Adrenal gland (tissue), 12 donors: ENCODE data around the gene PEPD. TPM values are rescaled to one million over a fixed set of nuclear protein-coding genes. Genes with fewer than 3 reads are reported as not detected.
"Not testable (repeated sequence)": the region's sequence is repeated elsewhere in the genome, so short reads cannot be mapped to it uniquely, and the experiment has no call there.

Experiments
- DNase-seq, 7 donors: peaks; one replicate each; pipeline ENCODE4 v3.0.0-alpha.2; 2019 to 2020
- H3K27ac ChIP-seq, 5 donors: fragments of 200-600 bp; sonication (generic) in 4 of 5; 1 replicate in 3 of 5; 2 replicates in 2 of 5; pipeline versions ENCODE4 v1.5.1 to v1.8.0; 2016 to 2020; ENCODE audit warnings: mild to moderate bottlenecking in 1 of 5
- H3K27me3 ChIP-seq: fragments of 200-600 bp; 2 replicates; pipeline ENCODE4 v1.8.0; 2021
- H3K36me3 ChIP-seq, 2 donors: fragments of 200-600 bp; replicated peaks in 1 of 2; 1 replicate in 1 of 2; 2 replicates in 1 of 2; pipeline versions ENCODE4 v1.5.1 to v1.8.0; 2018 to 2022
- H3K4me1 ChIP-seq, 2 donors: fragments of 200-600 bp; replicated peaks in 1 of 2; 1 replicate in 1 of 2; 2 replicates in 1 of 2; pipeline versions ENCODE4 v1.5.1 to v1.8.0; 2018 to 2021
- H3K4me3 ChIP-seq, 4 donors: fragments of 200-600 bp; sonication (generic) in 3 of 4; one replicate each; pipeline ENCODE4 v1.5.1; 2016 to 2018
- H3K9me3 ChIP-seq, 3 donors: fragments of 200-600 bp; sonication (generic) in 1 of 3; replicated peaks in 1 of 3; 1 replicate in 2 of 3; 2 replicates in 1 of 3; pipeline versions ENCODE4 v1.5.1 to v1.8.0; 2016 to 2021
- POLR2A ChIP-seq, 2 donors: fragments of 450-650 bp; IDR thresholded peaks; one replicate each; pipeline ENCODE4 v1.6.1; 2017; ENCODE audit warnings: antibody characterized with exemption in 2 of 2, mild to moderate bottlenecking in 2 of 2, moderate library complexity in 1 of 2
- WGBS, 4 donors: extraction: QIAGEN DNeasy Blood & Tissue Kit in 2 of 4; methylation state at CpG; one replicate each; pipeline versions ENCODE4 v1.1.5 to v1.1.7; 2013 to 2017; 5-methylcytosine and 5-hydroxymethylcytosine counted together
- intact Hi-C, 2 donors: fragments of 100-400 bp; cut with DNase I; formaldehyde crosslinking; loops; one replicate each; pipeline versions ENCODE4 v1.14.1 to v1.15.0; 2022 to 2023
- polyA plus RNA-seq, 3 donors: library from polyadenylated mRNA; stranded (reverse); fragments of 200-250 nt in 2 of 3; fragments of 350-450 nt in 1 of 3; fragmentation: Illumina TruSeq in 1 of 3; extraction: RNeasy Lipid Tissue Mini Kit (QIAGEN cat#74804) in 1 of 3; gene quantifications; one replicate each; pipeline ENCODE4 v1.2.3, GENCODE V29; 2013 to 2014
- total RNA-seq, 9 donors: library from RNA; depleted of rRNA in 4 of 9; stranded (reverse); fragments of >200 nt in 4 of 9; fragments of 120-200 nt in 1 of 9; fragmentation: NEBNext Ultra II Directional in 1 of 9; extraction: Animal tissue kit (Norgen Biotek cat#: 25700) in 1 of 9; gene quantifications; one replicate each; pipeline versions ENCODE4 v1.1.0 to v1.2.4, GENCODE V29; 2013 to 2023
- TF ChIP-seq, protein P1 (sequence below), 6 experiments: fragments of 450-650 bp in 4 of 6; fragments of 200-600 bp in 2 of 6; sonication (generic) in 1 of 6; IDR thresholded peaks; 1 replicate in 5 of 6; 2 replicates in 1 of 6; pipeline versions ENCODE4 v1.5.1 to v1.8.0; 2016 to 2021; ENCODE audit warnings: antibody characterized with exemption in 6 of 6, mild to moderate bottlenecking in 2 of 6, moderate library complexity in 1 of 6
- donor health status: healthy with polysubstance abuse.
- donor health status: Bipolar disorder and iron deficiency.
- donor health status: DM: yes; HTN: yes; CAD: no.
- donor health status: DM: no; HTN: no; CAD: no.
- donor health status: DM: no; HTN: no; CAD: no.
- donor health status: DM: yes; HTN: yes; CAD: no.

PEPD gene
- total and polyA plus RNA-seq, 12 donors: 24.4 to 311 (median 116) TPM

DNA sequence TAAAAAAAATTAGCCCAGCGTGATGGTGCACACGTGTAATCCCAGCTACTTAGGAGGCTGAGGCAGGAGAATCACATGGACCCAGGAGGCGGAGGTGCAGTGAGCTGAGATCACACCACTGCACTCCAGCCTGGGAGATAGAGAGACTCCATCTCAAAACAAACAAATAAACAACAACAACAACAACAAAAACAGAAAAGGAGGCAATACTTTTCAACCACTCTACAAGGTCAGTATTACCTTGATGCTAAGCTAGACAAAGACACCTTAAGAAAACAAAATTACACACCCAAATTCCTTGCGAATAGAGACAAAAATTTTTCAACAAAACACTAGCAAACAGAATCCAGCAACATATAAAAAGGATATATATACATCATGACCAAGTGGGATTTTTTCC is 39.7 kb downstream of the PEPD start:
- H3K4me1 ChIP-seq: no peaks in the 10 kb centered on the region
- TF ChIP-seq, protein P1, sequence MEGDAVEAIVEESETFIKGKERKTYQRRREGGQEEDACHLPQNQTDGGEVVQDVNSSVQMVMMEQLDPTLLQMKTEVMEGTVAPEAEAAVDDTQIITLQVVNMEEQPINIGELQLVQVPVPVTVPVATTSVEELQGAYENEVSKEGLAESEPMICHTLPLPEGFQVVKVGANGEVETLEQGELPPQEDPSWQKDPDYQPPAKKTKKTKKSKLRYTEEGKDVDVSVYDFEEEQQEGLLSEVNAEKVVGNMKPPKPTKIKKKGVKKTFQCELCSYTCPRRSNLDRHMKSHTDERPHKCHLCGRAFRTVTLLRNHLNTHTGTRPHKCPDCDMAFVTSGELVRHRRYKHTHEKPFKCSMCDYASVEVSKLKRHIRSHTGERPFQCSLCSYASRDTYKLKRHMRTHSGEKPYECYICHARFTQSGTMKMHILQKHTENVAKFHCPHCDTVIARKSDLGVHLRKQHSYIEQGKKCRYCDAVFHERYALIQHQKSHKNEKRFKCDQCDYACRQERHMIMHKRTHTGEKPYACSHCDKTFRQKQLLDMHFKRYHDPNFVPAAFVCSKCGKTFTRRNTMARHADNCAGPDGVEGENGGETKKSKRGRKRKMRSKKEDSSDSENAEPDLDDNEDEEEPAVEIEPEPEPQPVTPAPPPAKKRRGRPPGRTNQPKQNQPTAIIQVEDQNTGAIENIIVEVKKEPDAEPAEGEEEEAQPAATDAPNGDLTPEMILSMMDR (IDR thresholded peaks at IDR 0.05): no peak
- TF ChIP-seq POLR2A (IDR thresholded peaks at IDR 0.05): no peak
- WGBS, 4 donors: 92 to 96% (median 95%) methylated on average over 4 of the region's 4 CpGs
- H3K27ac ChIP-seq: no peak overlapping the region
- H3K27me3 ChIP-seq: no peaks in the 10 kb centered on the region
- peaks cover 0 to 8% (median 0%) of the 10 kb centered on the region in 3 donors for H3K9me3 ChIP-seq
- H3K36me3 ChIP-seq: no peaks in the 10 kb centered on the region
- no peak overlapping the region for H3K4me3 ChIP-seq
- intact Hi-C loops: no loop called here
- DNase-seq: no peak

DNA sequence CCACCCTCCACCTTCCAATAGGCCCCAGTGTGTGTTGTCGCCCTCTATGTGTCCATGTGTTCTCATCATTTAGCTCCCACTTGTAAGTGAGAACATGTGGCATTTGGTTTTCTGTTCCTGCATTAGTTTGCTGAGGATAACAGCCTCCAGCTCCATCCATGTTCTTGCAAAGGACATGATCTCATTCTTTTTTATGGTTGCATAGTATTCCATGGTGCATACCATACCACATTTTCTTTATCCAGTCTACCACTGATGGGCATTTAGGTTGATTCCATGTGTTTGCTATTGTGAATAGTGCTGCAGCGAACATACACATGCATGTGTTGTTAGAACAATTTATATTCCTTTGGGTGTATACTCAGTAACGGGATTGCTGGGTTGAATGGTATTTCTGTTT is 42.0 kb downstream of the PEPD start:
- H3K27ac ChIP-seq, H3K36me3 ChIP-seq, H3K4me3 ChIP-seq, H3K9me3 ChIP-seq, H3K27me3 ChIP-seq, DNase-seq, H3K4me1 ChIP-seq, intact Hi-C loops: not testable (repeated sequence)
- WGBS, 4 donors: 90 to 98% (median 95%) methylated on average over 2 to 3 of the region's 3 CpGs

DNA sequence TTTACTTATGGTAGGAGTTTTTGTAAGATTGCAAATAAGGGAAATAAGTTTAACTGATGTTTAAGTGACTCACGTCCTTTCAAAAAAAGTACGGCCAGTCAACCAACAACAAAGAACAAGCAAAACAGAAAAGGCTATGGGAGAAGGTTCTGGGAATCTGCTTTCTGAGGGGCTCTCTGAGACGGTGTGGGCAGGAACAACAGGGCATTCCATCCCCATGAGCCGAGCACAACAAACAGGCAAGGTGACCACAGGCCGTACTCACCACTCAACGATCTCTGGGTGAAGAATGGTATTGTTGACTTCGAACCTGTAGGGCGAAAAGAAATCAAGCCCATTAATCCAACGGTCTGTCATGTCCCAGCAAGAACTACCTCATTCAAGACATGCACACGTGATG is 43.8 kb downstream of the PEPD start:
- H3K36me3 ChIP-seq: no peaks in the 10 kb centered on the region
- no peak for DNase-seq
- H3K9me3 ChIP-seq: peaks cover 0 to 8% (median 0%) of the 10 kb centered on the region in 3 donors
- H3K27me3 ChIP-seq: no peaks in the 10 kb centered on the region
- no peak overlapping the region for H3K4me3 ChIP-seq
- no peak for TF ChIP-seq POLR2A (IDR thresholded peaks at IDR 0.05)
- TF ChIP-seq, protein P1 (IDR thresholded peaks at IDR 0.05): no peak
- 94 to 98% (median 95%) methylated on average over 10 of the region's 10 CpGs for WGBS, 4 donors
- intact Hi-C loops: no loop called here
- peaks cover 0 to 13% of the 10 kb centered on the region in 2 donors for H3K4me1 ChIP-seq
- H3K27ac ChIP-seq: no peak overlapping the region

DNA sequence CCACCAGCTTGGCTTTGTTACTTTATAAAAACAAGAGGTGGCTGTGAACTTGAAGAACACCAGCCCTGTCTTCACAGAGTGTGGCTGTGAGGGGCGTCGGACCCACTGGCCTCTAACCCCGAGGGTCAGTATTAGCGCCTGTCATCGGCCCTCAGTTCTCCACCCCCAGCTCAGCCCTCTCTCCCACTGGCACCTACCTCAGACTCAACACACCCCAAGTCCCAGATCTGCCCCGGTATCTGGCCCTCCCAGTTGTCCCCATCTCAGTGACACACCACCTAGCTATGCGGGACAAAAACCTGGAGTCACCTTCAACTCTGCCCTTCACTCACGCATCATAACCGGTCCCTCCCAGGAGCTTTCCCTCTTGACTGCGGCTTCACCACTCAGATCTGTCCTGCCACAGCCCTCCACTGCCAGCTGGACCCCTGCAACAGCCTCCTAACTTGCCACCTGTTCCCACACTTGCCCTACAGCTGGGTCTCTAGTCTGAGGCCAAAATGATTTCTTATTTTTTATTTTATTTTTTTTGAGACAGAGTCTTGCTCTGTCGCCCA is 45.4 kb downstream of the PEPD start:
- 94 to 95% (median 95%) methylated on average over 11 of the region's 11 CpGs for WGBS, 4 donors
- no peak overlapping the region for H3K4me3 ChIP-seq
- intact Hi-C loops: no loop called here
- H3K27me3 ChIP-seq: no peaks in the 10 kb centered on the region
- H3K27ac ChIP-seq: no peak overlapping the region
- peaks cover 0 to 8% (median 0%) of the 10 kb centered on the region in 3 donors for H3K9me3 ChIP-seq
- no peak for TF ChIP-seq POLR2A (IDR thresholded peaks at IDR 0.05)
- TF ChIP-seq, protein P1 (IDR thresholded peaks at IDR 0.05): no peak
- H3K36me3 ChIP-seq: no peaks in the 10 kb centered on the region
- DNase-seq: peak in 2 of 7 donors; percentile 15 to 37
- H3K4me1 ChIP-seq: peaks cover 0 to 14% of the 10 kb centered on the region in 2 donors
